Measurements from ENCODE around the gene TNIP2. TPM values are rescaled to one million over a fixed set of nuclear protein-coding genes. Genes with fewer than 3 reads are reported as not detected.
A peak's percentile ranks its signal among the peaks of the same experiment; 100 is the strongest.

Gene TNIP2
- total RNA-seq, 4 donors from 2014 or later, result 56.1 to 85.5 (median 75.4) TPM

GRCh38 chr4:2714918-2715317 lies 41.2 kb downstream of the TNIP2 start:
- Histone ChIP-seq H3K36me3 (peaks cover 19 to 48% (median 35%) of the 10 kb centered on the region in 4 donors), H3K9me3 (no peaks in the 10 kb centered on the region), H3K27me3 (no peaks in the 10 kb centered on the region), H3K27ac (replicated peaks in 1 of 4) (peak overlapping the region in 3 of 4 donors; percentile 24 to 50 (median 49)), H3K4me3 (no peak overlapping the region), H3K4me1 (peaks cover 20 to 29% (median 24%) of the 10 kb centered on the region in 4 donors)
- TF ChIP-seq CTCF (IDR thresholded peaks at IDR 0.05), result no peak
- TF ChIP-seq POLR2AphosphoS5 (IDR thresholded peaks at IDR 0.05), result no peak
- no peak for TF ChIP-seq EP300 (IDR thresholded peaks at IDR 0.05)
- no peak for TF ChIP-seq POLR2A (IDR thresholded peaks at IDR 0.05; ENCODE audit: low read depth)
- 78% methylated on average over 4 of the region's 4 CpGs for WGBS
- intact Hi-C loops (cut with DNase I), result no loop called here
- DNase-seq (ENCODE audit: extremely low spot score), result no peak

GRCh38 chr4:2714061-2714770 lies 41.9 kb downstream of the TNIP2 start:
- peak overlapping the region; percentile 12 to 50 (median 36) for H3K27ac ChIP-seq (replicated peaks in 1 of 4)
- TF ChIP-seq POLR2A (IDR thresholded peaks at IDR 0.05; ENCODE audit: low read depth), result no peak
- no peak overlapping the region for H3K4me3 ChIP-seq
- peaks cover 17 to 41% (median 29%) of the 10 kb centered on the region in 4 donors for H3K36me3 ChIP-seq
- H3K4me1 ChIP-seq, result peaks cover 20 to 29% (median 24%) of the 10 kb centered on the region in 4 donors
- H3K27me3 ChIP-seq, result no peaks in the 10 kb centered on the region
- no peaks in the 10 kb centered on the region for H3K9me3 ChIP-seq
- no peak for DNase-seq (ENCODE audit: extremely low spot score)
- WGBS, result 44% methylated on average over 10 of the region's 10 CpGs
- intact Hi-C loops (cut with DNase I), result no loop called here

GRCh38 chr4:2713337-2713736 lies 42.8 kb downstream of the TNIP2 start:
- DNase-seq (ENCODE audit: extremely low spot score), result no peak

GRCh38 chr4:2712261-2712842 lies 43.8 kb downstream of the TNIP2 start:
- intact Hi-C loops (cut with DNase I), result no loop called here
- 90% methylated on average over 9 of the region's 9 CpGs for WGBS

More at GRCh38 chr4:2713337-2713736, 42.8 kb downstream of the TNIP2 start:
- peaks cover 15 to 40% (median 27%) of the 10 kb centered on the region in 4 donors for H3K36me3 ChIP-seq
- H3K27me3 ChIP-seq, result no peaks in the 10 kb centered on the region
- H3K4me3 ChIP-seq, result no peak overlapping the region
- 91% methylated on average over 5 of the region's 5 CpGs for WGBS
- TF ChIP-seq POLR2AphosphoS5 (IDR thresholded peaks at IDR 0.05), result no peak
- no peak for TF ChIP-seq EP300 (IDR thresholded peaks at IDR 0.05)
- no peak for TF ChIP-seq POLR2A (IDR thresholded peaks at IDR 0.05; ENCODE audit: low read depth)
- TF ChIP-seq CTCF (IDR thresholded peaks at IDR 0.05), result no peak
- H3K4me1 ChIP-seq, result peaks cover 20 to 29% (median 24%) of the 10 kb centered on the region in 4 donors
- intact Hi-C loops (cut with DNase I), result no loop called here
- H3K9me3 ChIP-seq, result no peaks in the 10 kb centered on the region
- H3K27ac ChIP-seq (replicated peaks in 1 of 4), result peak overlapping the region in 3 of 4 donors; percentile 7 to 31 (median 9)

More at GRCh38 chr4:2712261-2712842, 43.8 kb downstream of the TNIP2 start:
- no peak for DNase-seq (ENCODE audit: extremely low spot score)
- no peak overlapping the region for H3K4me3 ChIP-seq
- peaks cover 20 to 29% (median 24%) of the 10 kb centered on the region in 4 donors for H3K4me1 ChIP-seq
- TF ChIP-seq POLR2A (IDR thresholded peaks at IDR 0.05; ENCODE audit: low read depth) (no peak), CTCF (IDR thresholded peaks at IDR 0.05) (no peak), POLR2AphosphoS5 (IDR thresholded peaks at IDR 0.05) (no peak), EP300 (IDR thresholded peaks at IDR 0.05) (no peak)
- H3K9me3 ChIP-seq, result no peaks in the 10 kb centered on the region
- H3K27ac ChIP-seq (replicated peaks in 1 of 4), result no peak overlapping the region
- peaks cover 18 to 42% (median 32%) of the 10 kb centered on the region in 4 donors for H3K36me3 ChIP-seq
- no peaks in the 10 kb centered on the region for H3K27me3 ChIP-seq

All from esophagus muscularis mucosa (tissue), 4 donors.